Fibroblast of pulmonary artery (primary cell): ENCODE data around the gene MAST4.

Experiments
- DNase-seq: peaks from one replicate; pipeline ENCODE4 v3.0.0-alpha.2; 2010; ENCODE audit warnings: low read depth
- H3K4me3 ChIP-seq: replicated peaks from 2 replicates; pipeline ENCODE4 v1.5.1; 2011; ENCODE audit warnings: low read depth, mild to moderate bottlenecking, control low read depth, low read length, moderate library complexity
- TF ChIP-seq, protein P1 (sequence below): IDR thresholded peaks from 2 replicates; pipeline ENCODE4 v1.5.1; 2011; ENCODE audit warnings: mild to moderate bottlenecking, control low read depth, low read length, inconsistent platforms; ENCODE audit errors: missing control alignments

Gene MAST4

GRCh38 chr5:67149057-67149950 is 553.1 kb downstream of the MAST4 start:
- no peak for DNase-seq
- H3K4me3 ChIP-seq: peak overlapping the region; percentile 28
- TF ChIP-seq, protein P1, sequence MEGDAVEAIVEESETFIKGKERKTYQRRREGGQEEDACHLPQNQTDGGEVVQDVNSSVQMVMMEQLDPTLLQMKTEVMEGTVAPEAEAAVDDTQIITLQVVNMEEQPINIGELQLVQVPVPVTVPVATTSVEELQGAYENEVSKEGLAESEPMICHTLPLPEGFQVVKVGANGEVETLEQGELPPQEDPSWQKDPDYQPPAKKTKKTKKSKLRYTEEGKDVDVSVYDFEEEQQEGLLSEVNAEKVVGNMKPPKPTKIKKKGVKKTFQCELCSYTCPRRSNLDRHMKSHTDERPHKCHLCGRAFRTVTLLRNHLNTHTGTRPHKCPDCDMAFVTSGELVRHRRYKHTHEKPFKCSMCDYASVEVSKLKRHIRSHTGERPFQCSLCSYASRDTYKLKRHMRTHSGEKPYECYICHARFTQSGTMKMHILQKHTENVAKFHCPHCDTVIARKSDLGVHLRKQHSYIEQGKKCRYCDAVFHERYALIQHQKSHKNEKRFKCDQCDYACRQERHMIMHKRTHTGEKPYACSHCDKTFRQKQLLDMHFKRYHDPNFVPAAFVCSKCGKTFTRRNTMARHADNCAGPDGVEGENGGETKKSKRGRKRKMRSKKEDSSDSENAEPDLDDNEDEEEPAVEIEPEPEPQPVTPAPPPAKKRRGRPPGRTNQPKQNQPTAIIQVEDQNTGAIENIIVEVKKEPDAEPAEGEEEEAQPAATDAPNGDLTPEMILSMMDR: no peak

GRCh38 chr5:67149951-67150523 is 553.8 kb downstream of the MAST4 start:
- H3K4me3 ChIP-seq: no peak overlapping the region
- TF ChIP-seq, protein P1: peak; percentile 70
- DNase-seq: peak; percentile 63

GRCh38 chr5:67152400-67152799 is 556.2 kb downstream of the MAST4 start:
- H3K4me3 ChIP-seq: no peak overlapping the region
- TF ChIP-seq, protein P1: no peak
- no peak for DNase-seq

GRCh38 chr5:67153292-67153691 is 557.1 kb downstream of the MAST4 start:
- TF ChIP-seq, protein P1: no peak
- DNase-seq: no peak
- no peak overlapping the region for H3K4me3 ChIP-seq

DNA sequence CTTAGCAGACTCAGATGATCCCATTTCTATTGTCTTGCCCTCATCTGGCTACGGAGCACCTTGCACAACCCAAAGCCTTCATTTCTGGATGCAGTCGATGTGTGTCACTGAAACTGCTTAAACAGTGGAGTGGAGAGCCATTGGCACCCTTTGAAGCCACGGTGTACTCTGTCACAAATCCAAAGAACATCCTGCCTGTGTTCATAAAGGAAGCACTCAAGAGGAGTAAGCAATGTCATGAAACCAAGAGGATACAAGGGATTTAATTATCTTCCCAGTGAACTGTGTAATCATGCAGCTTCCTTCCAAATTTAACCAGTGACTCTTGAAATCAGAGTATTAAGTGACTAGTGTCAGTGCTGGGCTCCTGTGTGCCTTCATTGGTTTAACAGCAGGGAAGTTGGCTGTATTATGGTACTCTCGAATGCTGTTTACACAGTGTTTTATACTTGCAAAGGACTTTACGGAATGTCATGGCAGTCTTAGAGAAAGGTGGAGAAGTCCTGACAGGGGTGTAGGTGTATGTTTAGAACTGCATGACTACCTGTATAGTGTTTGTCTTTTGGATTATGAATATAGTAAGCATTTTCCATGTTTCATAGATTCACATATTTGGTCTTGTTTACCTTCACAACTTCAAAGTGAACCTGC is 558.5 kb downstream of the MAST4 start:
- TF ChIP-seq, protein P1: no peak
- no peak for DNase-seq
- H3K4me3 ChIP-seq: no peak overlapping the region

GRCh38 chr5:67156976-67157583 is 560.9 kb downstream of the MAST4 start:
- H3K4me3 ChIP-seq: no peak overlapping the region
- peak; percentile 50 for DNase-seq
- TF ChIP-seq, protein P1: peak; percentile 81
